GM12891 (cell line): ENCODE results near the gene SPHKAP.
"Not testable (repeated sequence)": the region's sequence is repeated elsewhere in the genome, so short reads cannot be mapped to it uniquely, and the experiment has no call there.

ENCODE experiments used
- POLR2A ChIP-seq: IDR thresholded peaks from 2 replicates; pipeline ENCODE4 v1.6.1; 2011; ENCODE audit warnings: low read depth, low read length, control low read depth
- POLR2AphosphoS5 ChIP-seq: IDR thresholded peaks from 2 replicates; pipeline ENCODE4 v1.6.1; 2011; ENCODE audit warnings: low read depth, low read length, control low read depth
- TAF1 ChIP-seq: IDR thresholded peaks from 2 replicates; pipeline ENCODE4 v1.6.1; 2011; ENCODE audit warnings: low read depth, low read length, control low read depth

DNA sequence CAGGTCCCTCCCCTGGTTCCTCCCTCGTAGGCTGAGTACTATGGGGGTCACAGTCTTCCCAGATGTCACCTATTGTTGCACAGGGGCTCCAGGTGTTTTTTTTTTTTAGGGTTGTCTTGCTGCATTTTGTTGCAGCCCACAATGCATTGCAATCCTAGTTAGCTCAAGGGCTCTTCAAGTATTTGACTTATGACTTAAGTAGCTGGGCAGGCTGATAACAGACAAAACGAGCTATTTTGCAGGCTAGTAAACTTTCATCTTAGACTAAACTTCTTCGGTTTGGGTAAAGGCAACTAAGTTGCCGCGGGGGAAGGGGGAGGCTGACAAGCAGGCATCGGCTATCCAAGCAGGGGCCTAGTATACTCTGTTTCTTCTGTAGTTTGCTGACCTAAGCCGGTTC is 245.2 kb downstream of the SPHKAP start:
- not testable (repeated sequence) for TF ChIP-seq POLR2A, POLR2AphosphoS5, TAF1
